Activated CD8-positive, alpha-beta memory T cell treated with anti-CD3 and anti-CD28 coated beads, Interleukin-2, amount 50 U/mL, for 48 hours (primary cell): ENCODE data around the gene CAPN3.

ENCODE experiments used
- DNase-seq: peaks from one replicate; pipeline ENCODE4 v3.0.0-alpha.2; 2020

Gene CAPN3

GRCh38 chr15:42457445-42458442 is 98.4 kb downstream of the CAPN3 start:
- DNase-seq: no peak

GRCh38 chr15:42461261-42461660 is 102.0 kb downstream of the CAPN3 start:
- no peak for DNase-seq
